NCI-H1048 (cell line): Measurements from ENCODE around the gene DLG1.
"Not testable (repeated sequence)": the region's sequence is repeated elsewhere in the genome, so short reads cannot be mapped to it uniquely, and the experiment has no call there.

Experiments
- DNase-seq: peaks from one replicate; lab custom pipeline; 2025; lab: John Stamatoyannopoulos, UW

DLG1 gene

DNA sequence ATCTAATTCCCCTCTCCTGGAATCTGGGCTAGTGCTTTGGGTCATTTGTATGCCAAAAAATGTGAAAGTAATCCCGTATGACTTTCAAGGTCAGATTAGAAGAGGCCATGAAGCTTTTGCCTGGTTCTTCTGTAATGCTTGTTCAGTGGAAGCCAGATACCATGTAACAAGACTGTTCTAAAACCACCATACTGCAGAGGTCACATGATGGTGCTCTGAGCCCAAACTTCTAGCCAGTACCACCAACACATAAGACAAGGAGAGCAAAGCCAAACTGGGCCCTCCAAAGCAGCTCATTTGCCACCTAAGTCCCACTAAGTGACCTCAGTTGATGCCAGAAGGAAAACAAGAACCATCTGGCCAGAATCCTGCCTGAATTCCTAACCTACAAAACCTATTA, 204.5 kb downstream of the DLG1 start:
- no peak for DNase-seq

DNA sequence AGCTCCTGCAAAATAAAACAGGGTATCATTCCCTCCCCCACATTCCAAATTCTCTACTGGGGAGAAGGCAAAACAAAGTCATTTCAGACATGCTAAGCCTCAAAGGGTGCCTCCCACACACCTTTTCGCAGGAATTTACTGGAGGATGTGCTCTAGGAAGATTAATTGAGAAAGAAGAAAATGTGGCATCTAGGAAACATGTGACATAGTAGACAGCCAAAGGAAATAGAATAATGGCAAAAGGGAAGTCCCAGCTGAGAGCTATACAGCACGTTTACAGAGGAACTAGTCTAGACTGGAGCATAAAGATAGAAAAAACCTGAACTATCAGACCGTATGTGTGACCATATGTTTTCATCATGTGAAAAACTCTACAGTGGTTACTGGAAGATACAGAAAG, 210.0 kb downstream of the DLG1 start:
- DNase-seq, result no peak

- DNase-seq, result no peak
Observed at GRCh38 chr3:197085137-197085536, 213.3 kb downstream of the DLG1 start.

DNA sequence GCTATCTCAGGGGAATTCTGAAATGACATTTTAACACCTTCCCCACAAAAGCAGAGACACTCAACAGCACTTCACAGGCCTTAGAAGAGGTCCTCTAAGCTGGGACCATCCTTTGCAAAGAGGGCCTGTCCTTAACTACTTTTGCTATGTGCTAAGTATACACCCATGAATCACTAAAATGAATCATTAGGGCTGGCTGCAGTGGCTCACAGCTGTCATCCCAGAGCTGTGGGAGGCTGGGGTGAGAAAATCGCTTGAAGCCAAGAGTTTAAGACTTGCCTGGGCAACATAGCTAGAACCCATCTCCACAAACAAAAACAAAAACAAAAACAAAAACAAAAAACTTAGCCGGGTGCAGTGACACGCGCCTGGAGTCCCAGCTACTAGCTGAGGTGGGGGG, 214.9 kb downstream of the DLG1 start:
- no peak for DNase-seq

GRCh38 chr3:197082871-197083270, 215.5 kb downstream of the DLG1 start:
- DNase-seq, result no peak

- DNase-seq, result no peak
Observed at GRCh38 chr3:197080344-197080743, 218.1 kb downstream of the DLG1 start.

DNA sequence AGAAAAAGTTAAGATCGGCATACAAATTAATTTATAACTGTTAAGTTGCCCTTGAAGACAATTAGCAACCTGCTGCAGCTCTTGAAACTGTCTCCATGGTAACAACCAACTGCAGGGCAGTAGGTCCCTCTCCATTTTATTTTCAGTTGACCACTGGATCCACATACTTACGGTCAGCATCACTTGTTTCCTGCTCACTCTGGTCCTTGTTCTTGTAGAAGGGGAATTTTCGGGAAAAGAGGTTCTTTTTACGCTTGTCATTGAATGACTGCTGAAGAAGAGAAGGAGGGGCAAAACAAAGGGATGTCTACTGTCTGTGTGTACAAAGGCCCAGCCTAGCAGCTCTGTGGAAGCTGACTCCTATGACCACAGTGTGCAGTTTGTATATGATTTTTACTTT, 222.0 kb downstream of the DLG1 start:
- DNase-seq, result no peak

GRCh38 chr3:197068077-197068476, 230.3 kb downstream of the DLG1 start:
- no peak for DNase-seq

DNA sequence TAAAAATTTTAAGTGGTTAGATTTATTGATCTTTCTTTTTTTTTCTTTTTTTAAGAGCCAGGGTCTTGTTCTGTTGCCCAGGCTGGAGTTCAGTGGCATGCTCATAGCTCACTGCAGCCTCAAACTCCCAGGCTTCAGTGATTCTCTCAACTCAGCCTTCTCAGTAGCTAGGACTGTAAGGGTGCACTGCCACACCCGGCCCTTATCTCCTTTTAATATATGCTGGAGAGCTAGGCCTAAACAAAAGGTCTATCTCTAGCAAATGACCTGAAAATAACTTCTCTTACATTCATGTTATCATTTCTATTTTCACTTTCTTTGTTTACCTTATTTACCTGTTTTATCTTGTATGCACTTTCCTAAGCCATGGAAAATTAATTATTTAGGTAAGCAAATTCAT, 233.6 kb downstream of the DLG1 start:
- DNase-seq, result no peak

- DNase-seq, result no peak
Observed at GRCh38 chr3:197062446-197062845, 236.0 kb downstream of the DLG1 start.

- DNase-seq, result not testable (repeated sequence)
Observed at GRCh38 chr3:197051637-197052036, 246.8 kb downstream of the DLG1 start.

DNA sequence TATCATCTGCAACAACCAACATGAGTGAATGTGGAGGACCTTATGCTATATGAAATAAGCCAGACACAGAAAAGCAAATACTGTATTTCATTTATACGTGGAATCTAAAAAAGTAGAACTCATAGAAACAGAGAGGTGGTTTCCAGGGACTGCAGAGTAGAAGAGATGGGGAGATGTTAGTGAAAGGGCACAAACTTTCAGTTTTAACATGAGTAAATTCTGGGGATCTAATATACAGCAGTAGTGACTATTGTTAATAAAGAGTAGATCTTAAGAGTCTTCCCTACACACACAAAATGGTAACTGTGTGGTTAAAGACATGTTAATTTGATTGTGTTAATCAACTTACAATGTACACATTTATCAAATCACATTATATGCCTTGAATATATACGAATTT, 247.9 kb downstream of the DLG1 start:
- no peak for DNase-seq

- no peak for DNase-seq
Observed at GRCh38 chr3:197042539-197042938, 255.9 kb downstream of the DLG1 start.

DNA sequence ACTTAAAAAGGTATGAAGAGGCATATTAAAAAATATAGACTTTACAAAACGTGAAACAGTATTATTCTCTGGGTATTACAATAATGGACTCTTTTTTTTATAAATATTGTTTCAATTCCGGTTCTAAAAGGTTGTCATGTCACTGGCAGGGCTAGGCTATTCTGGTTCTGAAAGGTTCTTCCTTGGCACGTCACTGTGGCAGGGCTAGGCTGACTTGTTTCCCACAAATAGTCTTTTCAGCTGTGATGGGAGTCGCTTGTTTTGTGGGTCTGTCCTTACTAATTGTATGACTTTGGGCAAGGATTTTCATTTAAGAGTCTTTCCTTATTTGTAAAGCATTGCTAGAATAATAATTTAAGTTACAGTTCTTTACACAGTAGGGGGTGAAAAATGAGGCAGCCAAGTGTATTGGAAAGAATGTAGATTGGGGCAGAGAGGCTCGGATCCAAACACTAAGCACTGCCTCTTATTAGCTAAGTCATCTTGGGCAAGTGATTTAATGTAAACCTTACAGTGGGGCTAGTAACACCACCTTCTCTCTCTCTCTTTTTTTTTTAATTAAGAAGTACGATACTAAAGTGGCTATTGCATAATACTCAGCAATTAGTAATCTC, 256.4 kb downstream of the DLG1 start:
- no peak for DNase-seq

- DNase-seq, result no peak
Observed at GRCh38 chr3:197040658-197041057, 257.8 kb downstream of the DLG1 start.

- DNase-seq, result no peak
Observed at GRCh38 chr3:197038679-197039462, 259.5 kb downstream of the DLG1 start.

GRCh38 chr3:197035577-197035976, 262.8 kb downstream of the DLG1 start:
- no peak for DNase-seq

GRCh38 chr3:197034778-197035177, 263.6 kb downstream of the DLG1 start:
- DNase-seq, result not testable (repeated sequence)

- not testable (repeated sequence) for DNase-seq
Observed at GRCh38 chr3:197033764-197034163, 264.6 kb downstream of the DLG1 start.

DNA sequence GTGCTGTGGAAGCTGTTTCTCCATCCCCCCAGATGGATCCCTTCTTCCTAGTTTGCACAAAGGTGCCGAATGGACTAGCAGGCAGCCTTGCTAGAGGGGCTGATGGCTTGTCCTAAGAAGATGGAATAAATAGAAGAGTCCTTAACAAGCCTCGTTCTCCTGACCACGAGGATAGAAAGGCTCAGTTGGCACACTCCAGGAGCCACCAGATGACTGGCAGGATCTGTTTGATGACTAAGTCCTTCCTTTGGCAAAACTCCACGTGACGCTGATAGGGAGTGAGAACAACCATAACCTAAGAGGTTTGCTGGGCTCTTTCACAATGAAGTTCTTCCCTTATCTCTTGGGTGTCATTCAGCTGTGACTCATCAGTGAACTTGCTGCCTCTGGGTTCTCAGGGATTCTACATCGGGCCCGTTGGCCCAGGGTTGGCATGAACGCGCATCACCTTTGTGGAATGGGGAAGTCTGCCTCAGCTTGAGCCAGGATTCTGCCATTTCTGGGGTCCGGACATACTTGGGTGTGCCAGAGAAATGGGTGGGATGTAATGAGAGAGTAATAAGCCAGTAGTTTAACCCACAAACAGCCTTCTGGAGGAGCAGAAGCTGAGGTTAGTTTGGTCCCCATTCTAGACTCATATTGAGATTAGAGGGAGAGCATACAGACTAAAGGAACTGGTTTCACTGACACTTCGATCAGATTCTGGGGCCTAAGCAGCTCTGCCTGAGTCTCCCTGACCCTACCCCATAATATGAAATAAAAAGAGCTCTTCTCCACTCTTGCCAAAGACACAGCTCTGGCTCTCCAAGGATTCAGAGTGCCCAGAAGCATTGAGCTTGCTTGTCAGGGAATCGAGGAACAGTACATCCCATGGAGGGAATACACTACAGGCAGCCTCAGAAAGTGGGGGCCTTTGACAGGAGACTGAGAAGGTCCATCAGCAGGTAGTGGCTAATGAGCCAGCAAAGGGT, 266.8 kb downstream of the DLG1 start:
- no peak for DNase-seq

DNA sequence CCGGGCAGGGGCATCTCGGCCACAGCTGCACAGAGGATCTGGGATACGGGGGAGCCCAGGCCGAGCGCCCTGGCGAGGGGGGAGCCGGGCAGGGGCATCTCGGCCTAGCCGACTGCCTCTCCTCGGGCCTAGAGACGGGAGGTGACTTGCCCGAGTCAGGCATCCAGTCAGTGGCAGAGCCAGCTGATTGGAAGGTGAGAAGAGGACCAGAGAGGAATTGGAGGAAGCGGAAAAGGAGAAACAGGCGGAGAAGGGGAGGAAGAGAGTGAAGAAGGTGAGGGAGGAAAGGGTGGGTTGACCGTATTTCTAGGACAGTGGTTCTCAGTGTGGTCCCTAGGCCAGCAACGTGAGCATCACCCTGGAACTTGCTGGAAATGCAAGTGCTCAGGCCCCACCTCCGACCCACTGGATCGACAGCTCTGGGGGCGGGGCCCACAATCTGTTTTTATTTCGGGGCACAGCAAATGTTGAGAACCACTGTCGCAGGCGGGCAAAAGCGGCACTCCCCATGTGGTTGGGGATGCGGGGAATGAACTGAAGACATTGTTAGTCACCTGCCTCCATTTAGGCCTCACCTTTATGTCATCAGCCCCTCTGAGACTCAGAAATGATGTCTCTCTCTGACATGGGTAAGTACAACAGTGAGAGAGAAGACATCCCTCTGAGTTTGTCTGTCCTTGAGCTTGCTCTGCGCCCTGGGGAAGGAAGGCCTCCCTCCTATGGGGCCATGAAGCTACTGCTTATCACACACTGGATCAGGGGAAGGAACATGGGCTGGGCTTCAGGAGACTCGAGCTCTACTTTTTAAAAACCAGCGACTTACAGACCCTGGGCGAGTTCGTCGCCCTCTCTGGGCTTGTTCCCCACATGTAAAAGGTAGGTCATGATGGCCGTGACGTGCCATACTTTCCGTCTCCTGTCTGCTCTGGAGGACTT, 267.8 kb downstream of the DLG1 start:
- DNase-seq, result no peak
